Measurements from ENCODE around the gene BCL2L2.

The BCL2L2 gene

DNA sequence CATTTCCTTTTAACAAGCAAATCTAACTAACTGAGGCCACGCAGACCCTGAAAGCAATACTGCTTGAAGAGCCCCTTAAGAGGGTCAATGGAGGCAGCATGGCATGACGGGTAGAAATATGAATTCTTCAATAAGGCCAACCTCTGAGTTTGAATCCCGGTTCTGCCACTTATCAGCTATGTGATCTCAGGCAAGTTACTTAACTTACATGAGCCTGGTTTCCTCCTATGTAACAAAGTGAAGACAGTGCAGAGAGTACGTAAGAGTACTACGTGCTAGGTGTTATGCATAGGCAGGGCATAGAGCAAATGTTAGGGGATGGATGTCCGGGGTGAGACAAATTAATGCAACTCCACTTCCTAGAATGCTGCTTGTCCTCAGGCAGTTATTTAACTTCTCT lies 25.4 kb upstream of the BCL2L2 start:
- no peak for DNase-seq (ENCODE audit: low read depth)
- TF ChIP-seq, protein P1, sequence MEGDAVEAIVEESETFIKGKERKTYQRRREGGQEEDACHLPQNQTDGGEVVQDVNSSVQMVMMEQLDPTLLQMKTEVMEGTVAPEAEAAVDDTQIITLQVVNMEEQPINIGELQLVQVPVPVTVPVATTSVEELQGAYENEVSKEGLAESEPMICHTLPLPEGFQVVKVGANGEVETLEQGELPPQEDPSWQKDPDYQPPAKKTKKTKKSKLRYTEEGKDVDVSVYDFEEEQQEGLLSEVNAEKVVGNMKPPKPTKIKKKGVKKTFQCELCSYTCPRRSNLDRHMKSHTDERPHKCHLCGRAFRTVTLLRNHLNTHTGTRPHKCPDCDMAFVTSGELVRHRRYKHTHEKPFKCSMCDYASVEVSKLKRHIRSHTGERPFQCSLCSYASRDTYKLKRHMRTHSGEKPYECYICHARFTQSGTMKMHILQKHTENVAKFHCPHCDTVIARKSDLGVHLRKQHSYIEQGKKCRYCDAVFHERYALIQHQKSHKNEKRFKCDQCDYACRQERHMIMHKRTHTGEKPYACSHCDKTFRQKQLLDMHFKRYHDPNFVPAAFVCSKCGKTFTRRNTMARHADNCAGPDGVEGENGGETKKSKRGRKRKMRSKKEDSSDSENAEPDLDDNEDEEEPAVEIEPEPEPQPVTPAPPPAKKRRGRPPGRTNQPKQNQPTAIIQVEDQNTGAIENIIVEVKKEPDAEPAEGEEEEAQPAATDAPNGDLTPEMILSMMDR (IDR thresholded peaks at IDR 0.05; ENCODE audit: low read depth, low read length, missing control alignments), result no peak
- no peak overlapping the region for H3K4me3 ChIP-seq (ENCODE audit: low read depth, low read length)

DNA sequence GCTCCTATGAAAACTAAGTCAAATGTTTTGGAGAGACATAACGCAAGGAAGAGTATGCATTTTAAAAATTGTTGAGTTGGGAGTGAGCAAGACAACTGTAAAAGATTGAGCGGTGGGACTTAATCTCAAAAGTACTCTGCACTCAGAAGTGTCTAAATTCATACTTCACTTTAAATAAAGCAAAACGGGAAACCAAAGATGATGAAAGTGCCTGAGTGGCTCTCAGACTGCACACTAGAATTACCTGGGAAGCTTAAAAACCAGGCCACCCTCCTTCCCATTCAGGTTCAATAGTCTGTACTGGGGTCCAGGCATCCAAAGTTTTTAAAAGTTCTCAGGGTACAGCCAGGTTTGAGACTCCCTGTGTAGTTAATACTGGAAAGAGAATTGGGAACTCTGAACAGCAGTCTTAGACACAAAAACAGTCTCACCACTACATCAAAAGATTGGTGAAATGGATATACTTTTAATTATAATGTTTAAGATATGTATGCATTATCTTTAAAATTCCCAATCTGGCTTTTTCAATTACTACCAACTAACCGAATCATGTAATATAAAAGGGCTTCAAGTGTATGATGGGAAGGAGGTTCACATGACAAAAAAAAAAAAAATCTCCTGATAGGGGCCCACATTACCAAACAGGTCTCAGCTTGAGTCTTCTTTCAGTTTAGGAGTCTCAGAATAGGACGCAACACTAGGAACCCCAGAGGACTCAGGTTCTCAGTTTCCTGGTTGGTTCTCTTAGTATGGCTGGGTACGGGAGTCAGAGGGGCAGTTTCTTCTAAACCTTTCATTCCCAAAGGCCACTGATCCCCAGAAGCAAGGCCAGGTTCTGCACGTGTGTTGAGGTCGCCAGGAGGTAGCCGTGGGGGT lies 21.7 kb upstream of the BCL2L2 start:
- TF ChIP-seq, protein P1 (IDR thresholded peaks at IDR 0.05; ENCODE audit: low read depth, low read length, missing control alignments), result no peak
- no peak for DNase-seq (ENCODE audit: low read depth)
- H3K4me3 ChIP-seq (ENCODE audit: low read depth, low read length), result peak overlapping the region; percentile 80

GRCh38 chr14:23285530-23286019 lies 21.1 kb upstream of the BCL2L2 start:
- no peak for DNase-seq (ENCODE audit: low read depth)
- TF ChIP-seq, protein P1 (IDR thresholded peaks at IDR 0.05; ENCODE audit: low read depth, low read length, missing control alignments), result no peak
- H3K4me3 ChIP-seq (ENCODE audit: low read depth, low read length), result peak overlapping the region; percentile 80

- DNase-seq (ENCODE audit: low read depth), result peak; percentile 91
- TF ChIP-seq, protein P1 (IDR thresholded peaks at IDR 0.05; ENCODE audit: low read depth, low read length, missing control alignments), result no peak
- peak within 1 kb of the TSS; percentile 80 for H3K4me3 ChIP-seq (ENCODE audit: low read depth, low read length)
Observed at GRCh38 chr14:23286020-23286901, 20.4 kb upstream of the BCL2L2 start, which contains the start of gene HOMEZ. Gene HOMEZ (minus strand): TSS chr14:23286132. CDS start chr14:23285952, 180 bp downstream.

DNA sequence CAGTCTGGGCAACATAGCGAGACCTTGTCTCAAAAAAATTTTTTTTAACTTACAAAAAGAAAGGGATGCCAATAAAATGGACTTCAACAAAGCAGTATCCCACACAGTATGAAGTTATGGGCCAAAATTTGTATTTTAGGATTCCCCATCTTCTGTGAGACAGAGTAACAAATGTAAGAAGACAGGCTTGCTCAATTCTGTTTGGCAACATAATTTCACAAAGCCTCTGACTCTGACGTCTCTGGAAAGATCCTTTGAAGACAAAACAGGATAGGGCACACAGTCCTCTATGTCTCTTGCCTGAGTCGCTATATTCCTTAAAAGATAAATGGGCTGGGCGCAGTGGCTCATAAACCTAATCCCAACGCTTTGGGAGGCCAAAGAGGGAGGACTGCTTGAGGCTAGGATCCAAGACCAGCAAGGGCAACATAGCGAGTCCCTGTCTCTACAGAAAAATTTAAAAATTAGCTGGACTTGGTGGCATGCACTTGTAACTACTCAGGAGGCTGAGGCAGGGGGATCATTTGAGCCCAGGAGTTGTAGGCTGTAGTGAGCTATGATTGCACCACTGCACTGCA lies 19.6 kb upstream of the BCL2L2 start:
- H3K4me3 ChIP-seq (ENCODE audit: low read depth, low read length), result peak overlapping the region; percentile 80
- no peak for DNase-seq (ENCODE audit: low read depth)
- TF ChIP-seq, protein P1 (IDR thresholded peaks at IDR 0.05; ENCODE audit: low read depth, low read length, missing control alignments), result no peak

DNA sequence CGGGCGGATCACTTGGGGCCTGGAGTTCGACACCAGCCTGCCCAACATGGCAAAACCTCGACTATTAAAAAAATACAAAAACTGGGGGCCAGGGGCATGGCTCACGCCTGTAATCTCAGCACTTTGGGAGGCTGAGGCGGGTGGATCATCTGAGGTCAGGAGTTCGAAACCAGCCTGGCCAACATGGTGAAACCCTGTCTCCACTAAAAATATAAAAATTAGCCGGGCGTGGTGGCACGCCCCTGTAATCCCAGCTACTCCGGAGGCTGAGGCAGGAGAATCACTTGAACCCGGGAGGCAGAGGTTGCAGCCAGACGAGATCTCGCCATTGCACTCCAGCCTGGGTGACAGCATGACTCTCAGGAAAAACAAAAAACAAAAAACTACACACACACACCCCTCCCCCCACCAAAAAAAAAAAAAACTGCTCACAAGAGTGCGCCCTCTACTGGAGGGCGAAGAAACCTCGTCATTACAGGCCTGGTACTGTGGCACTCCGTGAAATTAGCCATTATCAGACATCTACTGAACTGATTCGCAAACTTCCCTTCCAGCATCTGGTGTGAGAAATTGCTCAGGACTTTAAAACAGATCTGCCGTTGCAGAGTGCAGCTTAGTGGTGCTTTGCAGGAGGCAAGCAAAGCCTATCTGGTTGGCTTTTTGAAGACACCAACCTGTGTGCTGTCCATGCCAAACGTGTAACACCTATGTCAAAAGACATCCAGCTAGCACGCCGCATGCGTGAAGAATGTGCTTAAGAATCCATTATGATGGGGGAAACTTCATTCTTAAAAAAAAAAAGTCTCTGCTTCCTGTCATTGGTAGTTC lies 11.7 kb upstream of the BCL2L2 start:
- DNase-seq (ENCODE audit: low read depth), result no peak
- TF ChIP-seq, protein P1 (IDR thresholded peaks at IDR 0.05; ENCODE audit: low read depth, low read length, missing control alignments), result peak; percentile 90
- no peak overlapping the region for H3K4me3 ChIP-seq (ENCODE audit: low read depth, low read length)

All from GM12864 (cell line).